ENCODE measurements around the gene PIK3R1. TPM values are rescaled to one million over a fixed set of nuclear protein-coding genes. Genes with fewer than 3 reads are reported as not detected.
"Not testable (repeated sequence)": the region's sequence is repeated elsewhere in the genome, so short reads cannot be mapped to it uniquely, and the experiment has no call there.

Gene PIK3R1
- total RNA-seq, 1 donor from 2014 or later, result 70.6 TPM

- no peak for DNase-seq
Measured at GRCh38 chr5:68193481-68194036, 22.0 kb upstream of the PIK3R1 start.

GRCh38 chr5:68194386-68194785, 21.2 kb upstream of the PIK3R1 start:
- no peak for DNase-seq

GRCh38 chr5:68195137-68195536, 20.4 kb upstream of the PIK3R1 start:
- no peak for DNase-seq

- no peak for DNase-seq
Measured at GRCh38 chr5:68196876-68197275, 18.7 kb upstream of the PIK3R1 start.

DNA sequence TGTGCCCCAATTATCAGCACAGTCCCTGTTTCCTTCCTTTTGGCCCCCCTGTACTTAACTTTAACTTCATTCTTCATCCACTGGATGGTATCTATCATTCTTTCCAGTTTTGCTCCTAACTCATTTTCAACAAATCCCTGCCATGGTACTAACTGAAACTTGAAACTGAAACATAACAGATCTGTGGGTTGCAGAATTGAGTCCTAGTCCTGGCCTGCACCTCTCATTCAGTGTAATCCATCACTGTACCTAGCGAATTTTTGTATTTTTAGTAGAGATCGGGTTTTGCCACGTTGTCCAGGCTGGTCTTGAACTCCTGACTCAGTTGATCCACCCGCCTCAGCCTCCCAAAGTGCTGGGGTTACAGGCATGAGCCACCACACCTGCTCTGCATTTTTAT, 15.3 kb upstream of the PIK3R1 start:
- DNase-seq, result no peak

- not testable (repeated sequence) for DNase-seq
Measured at GRCh38 chr5:68210654-68211053, 4.9 kb upstream of the PIK3R1 start.

DNA sequence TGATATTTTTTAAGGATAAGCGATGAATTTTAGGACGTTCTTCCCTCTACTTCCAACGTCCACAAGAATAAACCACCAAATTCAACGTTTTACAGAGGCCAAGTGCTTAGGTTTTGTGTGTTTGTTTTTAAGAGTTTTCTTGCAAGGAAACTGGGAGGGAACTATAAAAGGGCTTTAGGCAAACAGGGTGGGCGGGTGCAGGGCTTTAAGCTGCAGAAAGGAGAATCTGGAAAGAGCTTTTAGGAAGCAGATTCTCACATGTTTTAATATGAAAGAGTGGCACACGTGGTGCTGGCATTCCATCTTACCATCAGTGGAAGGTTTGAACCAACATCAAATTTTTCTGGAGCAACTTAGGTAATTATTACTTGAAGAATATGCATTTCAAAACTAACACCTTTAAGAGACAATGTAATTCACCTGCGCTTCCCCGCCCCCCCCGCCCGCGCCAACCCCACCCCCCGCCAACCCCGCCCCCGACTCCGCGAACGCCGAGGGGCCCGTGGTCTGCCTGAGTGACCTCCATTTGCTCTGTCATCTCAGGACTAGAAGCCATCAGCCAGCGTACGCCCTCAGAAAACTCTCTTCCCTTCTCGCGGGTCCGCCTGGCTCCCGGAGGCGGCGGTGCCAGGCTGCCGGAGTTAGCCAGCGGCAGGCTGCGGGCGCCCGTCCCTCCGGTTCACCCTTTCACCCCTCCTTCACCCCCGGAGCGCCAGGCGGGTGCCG, 911 bp upstream of the PIK3R1 start:
- peak; percentile 47 for DNase-seq

DNA sequence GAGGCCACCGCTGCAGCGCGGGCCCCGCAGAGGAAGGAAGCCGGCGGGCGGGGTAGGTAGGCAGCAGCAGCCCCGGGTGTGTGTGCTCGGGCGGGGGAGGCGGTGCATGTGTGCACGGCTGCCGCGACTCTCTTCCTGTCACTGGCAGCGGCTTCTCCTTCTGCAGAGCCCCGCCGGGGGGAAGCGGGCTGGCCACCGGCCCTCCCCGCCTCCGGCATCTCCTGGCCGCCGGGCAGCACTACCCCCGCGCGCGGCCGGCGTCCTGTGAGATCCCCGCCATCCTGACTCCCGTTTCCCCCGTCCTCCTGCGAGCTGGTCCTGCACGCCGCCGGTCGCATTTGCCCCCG, 315 bp downstream of the PIK3R1 start:
- no peak for DNase-seq

DNA sequence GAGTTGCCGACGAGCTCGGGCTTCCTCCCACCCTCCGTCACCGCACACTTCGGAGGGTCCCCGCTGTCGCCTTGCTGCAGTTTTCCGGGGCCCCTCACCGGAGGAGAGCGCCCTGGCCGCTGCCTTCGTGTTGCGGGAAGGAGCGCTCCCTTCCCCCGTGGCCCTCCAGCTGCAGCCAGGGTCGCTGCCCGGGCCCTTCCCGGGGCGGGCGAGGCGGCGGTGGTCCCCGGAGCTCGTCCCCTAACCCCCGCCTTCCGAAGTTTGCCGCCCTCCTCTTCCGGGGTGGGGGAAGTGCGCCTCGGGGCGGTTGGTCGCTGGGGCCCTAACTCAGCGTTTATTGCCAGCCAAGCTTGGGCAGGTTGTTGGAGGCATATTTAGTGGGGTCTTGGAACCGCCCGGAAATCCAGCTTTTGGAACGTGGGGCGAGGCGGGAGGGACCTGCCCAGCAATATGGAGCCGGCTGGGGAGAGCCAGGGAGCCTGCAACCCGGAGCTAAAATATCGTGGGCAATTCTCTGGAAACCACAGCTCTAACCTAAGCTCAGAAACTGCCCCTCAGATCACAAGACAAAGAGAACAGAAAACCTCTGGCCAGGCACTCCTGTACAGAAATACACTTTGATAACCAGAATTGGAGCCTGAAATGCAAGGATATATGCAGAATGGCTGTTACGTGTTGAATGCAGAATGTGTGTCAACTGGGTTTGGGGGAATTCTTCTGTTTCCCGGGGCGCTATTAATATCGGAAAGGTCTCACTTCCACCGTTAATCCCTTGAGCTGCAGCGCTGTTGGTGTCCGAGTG, 890 bp downstream of the PIK3R1 start:
- peak; percentile 77 for DNase-seq

DNA sequence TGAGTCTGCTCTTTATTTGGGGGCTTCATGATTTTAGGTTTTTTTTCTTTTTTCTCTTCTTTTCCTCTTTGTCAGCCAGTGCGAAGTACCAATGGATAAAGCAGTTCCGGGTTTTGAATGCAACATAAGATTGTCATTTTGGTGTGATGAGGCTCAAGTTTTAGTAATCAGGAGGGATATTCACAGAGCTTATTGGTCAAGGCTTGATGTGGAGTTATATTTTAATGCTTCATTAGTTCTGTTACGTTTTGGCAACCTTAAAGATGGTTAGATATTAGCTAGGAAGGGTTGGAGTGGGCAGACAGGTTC, 1.4 kb downstream of the PIK3R1 start:
- DNase-seq, result no peak

DNA sequence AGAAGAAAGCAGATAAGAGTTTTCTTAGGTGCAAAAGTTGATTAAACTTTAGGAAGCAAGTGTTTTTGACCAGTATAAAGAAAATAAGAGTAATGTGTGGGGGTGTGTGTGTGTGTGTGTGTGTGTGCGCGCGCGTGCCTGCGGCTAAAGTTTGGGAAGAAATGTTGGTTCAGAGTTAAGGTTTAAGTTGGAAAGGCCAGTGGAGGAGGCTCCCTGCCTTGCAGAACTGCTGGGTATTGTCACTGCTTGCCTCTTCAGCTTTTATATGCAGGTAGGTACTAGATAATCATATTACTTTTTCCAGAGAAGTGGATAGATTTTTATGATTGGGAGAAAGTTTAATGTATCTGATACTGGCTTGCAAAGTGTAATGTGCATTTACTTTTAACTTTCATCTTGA, 2.0 kb downstream of the PIK3R1 start:
- no peak for DNase-seq

DNA sequence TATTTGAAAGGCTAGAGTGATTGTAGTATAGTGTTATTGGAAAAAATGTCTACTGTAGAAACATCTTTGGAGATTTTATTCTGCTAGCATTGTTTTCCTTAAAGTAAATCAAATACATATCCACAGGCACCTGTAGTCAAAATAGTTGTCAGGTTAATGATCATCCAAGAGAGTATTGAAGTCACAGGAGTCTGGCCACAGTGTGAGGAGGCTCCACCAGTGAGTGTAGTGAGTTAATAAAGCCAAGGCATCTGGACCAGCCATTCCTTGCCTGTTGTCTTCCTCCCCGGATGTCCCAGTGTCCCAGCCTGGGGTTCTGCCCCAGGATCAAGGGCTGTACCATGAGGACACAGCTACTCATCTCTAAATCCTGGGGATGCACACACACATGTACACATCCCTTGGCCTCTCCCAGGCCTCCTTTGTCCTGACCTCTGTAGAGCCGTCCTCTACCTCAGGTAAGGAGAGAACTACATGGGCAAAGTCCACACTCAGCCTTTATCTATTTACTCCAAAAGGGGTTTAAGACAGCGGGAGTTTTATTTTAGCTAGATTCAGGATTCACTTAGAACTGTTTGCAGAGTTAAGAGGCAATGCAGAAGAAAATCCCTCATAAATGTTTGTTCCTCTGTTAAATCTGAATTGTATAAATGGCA, 3.7 kb downstream of the PIK3R1 start:
- DNase-seq, result no peak

DNA sequence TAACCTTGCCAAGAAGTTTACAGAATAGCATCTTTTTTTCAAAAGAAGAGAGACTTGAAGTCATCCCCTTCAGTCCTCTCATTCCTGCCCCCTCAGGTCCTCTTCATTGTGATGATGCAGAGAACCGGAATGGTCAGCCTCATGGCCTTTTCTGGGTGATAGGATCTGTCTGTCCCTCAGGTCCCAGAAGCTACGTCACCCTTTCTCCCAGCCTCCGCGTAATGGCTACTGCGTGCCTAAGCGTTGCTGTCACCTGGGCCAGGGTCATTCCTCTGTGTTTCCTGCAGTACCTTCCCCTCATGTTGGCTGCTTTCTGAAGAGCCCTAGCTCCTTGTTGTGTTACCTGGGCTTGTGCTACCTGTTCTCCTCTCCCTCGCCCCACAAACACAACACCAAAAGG, 4.7 kb downstream of the PIK3R1 start:
- no peak for DNase-seq

GRCh38 chr5:68220914-68221313, 5.4 kb downstream of the PIK3R1 start:
- DNase-seq, result no peak

DNA sequence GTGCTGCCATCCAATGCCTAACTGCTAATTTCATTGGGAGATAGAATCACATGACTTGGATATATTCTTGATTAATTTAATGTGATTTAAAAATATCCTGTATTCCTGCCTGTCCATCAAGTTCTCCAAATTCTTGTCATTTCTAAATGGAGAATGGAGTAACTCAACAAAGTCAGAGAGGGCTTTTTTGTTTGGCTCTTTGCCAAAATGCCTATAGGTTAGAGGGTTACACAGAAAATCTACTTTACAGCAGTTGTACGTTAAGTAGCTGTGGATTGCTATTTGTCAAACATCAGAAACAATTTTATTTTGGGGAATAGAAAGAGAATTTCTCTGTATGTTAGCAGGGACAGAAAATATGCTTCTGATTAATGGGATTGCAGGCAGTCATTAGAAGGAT, 5.9 kb downstream of the PIK3R1 start:
- no peak for DNase-seq

DNA sequence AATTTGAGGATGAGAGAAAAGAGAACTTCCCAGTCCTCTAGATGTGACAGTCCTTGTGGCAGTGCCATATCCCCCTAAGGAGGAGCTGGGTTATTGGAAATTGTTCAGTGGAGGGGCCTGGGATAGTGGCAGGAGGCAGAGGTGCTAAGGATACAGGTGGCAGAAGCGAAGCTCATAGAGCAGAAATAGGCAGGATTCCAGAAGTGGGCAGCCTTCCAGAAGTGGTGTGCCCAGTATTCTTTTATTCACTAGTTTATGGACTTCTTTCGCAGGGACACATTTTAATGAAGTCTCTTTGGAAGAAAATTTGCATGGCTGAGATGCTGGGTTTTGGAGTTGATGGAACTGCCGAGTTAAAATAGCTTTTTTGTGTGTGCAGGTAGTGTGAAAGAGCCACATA, 6.8 kb downstream of the PIK3R1 start:
- DNase-seq, result no peak

DNA sequence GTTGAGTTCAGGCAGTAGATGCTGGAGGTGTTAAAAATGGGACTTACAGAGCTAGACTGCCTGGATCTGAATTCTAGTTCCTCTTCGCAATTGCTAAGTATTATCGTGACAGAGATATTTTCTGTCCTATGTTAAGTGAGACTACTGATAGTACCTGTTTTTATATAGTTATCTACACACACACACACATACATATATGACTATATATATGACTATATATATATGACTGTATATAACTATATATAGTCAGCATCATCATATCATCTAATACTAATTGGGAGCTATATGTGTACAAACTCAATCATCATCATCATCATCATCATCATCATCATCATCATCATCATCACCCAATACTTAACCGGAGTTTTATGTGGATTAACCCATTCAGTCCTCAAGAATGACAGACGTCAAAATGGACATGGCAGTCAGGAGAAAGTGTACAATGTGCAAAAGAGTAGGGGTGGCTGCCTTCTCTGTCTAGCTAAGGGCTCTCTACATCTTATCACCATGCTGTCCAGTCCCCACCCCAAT, 7.3 kb downstream of the PIK3R1 start:
- DNase-seq, result no peak

GRCh38 chr5:68223904-68224303, 8.3 kb downstream of the PIK3R1 start:
- DNase-seq, result peak; percentile 59

DNA sequence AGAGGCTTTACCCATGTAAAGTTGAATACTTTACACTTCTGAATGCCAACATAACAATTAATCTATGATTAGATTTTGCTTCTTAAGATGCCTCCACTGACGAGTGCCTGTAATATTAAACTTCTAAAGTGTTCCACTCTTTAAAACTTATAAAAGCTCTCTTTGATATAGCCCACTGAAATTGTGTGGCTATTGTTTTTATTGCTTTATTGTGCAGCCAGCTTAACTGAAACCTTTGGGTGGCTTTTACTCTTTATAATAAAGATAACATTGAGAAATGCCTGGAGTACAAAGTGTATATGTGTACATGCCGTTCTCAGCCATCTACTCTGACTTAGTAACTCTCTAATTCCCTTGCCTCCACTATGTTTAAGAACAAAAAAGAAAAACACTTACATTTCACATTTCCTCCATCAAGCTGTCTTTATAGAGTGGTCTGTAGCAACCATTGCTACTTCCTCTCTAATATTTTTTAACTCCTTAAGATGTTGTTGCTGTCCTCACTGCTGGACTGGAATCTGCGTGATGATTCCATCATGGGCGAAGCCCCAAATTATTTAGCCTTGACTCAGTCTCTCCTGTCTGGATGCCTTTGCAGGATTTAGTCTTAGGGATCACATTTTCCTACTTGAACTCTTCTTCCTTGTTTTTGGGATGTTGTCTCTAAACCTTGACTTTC, 9.1 kb downstream of the PIK3R1 start:
- DNase-seq, result no peak

DNA sequence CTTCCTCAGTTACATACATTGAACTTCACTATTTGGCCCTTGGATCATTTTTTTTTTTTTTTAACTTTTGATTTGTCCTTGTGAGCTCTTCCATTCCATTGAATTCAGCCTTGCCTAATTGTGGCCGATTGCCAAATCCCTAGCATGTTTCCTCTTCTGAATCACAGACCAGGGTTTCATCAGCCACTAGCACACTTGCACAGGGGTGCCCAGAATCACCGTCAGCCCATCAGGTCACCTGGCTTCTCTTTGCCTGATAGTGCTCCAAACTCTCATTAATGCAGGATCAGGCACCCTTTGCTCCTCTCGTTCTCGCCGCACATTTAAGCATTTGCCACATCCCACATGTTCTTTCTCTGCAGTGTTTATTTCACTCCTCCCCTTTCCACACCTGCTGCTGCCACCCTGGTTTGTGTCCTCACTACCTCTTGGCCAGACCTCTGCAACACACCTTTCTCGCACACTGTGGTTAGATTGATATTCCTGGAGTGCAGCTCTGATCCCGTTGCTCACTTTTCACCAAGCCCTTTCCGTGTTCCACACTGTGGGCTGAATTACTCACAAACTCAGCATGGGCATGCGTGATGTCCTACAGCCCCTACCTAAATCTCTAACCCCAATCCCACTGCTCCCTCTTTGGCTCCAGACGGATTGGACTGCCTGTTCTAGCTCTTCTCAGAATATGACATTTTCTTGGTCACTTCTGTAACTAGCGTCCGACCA, 9.8 kb downstream of the PIK3R1 start:
- DNase-seq, result no peak

- DNase-seq, result no peak
Measured at GRCh38 chr5:68225911-68226545, 10.5 kb downstream of the PIK3R1 start.
